D341Med (cell line): ENCODE data around the gene ZNF660.

ENCODE experiments used
- DNase-seq: peaks from one replicate; pipeline ENCODE4 v3.0.0; 2012; ENCODE audit warnings: low spot score

ZNF660 gene

GRCh38 chr3:44632193-44632592 is 47.4 kb downstream of the ZNF660 start:
- DNase-seq, result no peak

DNA sequence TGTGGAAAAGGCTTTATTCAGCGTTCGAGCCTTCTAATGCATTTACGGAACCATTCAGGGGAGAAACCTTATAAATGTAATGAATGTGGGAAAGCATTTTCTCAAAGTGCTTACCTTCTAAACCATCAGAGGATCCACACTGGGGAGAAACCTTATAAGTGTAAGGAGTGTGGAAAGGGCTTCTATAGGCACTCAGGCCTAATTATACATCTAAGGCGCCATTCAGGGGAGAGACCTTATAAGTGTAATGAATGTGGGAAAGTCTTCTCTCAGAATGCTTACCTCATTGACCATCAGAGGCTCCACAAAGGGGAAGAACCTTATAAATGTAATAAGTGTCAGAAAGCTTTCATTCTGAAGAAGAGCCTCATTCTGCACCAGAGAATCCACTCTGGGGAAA is 57.6 kb downstream of the ZNF660 start:
- DNase-seq, result no peak

DNA sequence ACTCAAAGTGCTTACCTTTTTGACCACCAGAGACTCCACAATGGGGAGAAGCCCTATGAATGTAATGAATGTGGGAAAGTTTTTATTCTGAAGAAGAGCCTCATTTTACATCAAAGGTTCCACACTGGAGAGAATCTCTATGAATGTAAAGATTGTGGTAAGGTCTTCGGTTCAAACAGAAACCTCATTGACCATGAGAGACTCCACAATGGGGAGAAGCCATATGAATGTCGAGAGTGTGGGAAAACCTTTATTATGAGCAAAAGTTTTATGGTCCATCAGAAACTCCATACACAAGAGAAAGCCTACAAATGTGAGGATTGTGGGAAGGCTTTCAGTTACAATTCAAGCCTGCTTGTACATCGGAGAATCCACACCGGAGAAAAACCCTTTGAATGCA is 58.3 kb downstream of the ZNF660 start:
- DNase-seq, result no peak

GRCh38 chr3:44647771-44648170 is 63.0 kb downstream of the ZNF660 start:
- no peak for DNase-seq

- peak; percentile 91 for DNase-seq
These were observed 63.9 kb downstream of the ZNF660 start, which contains the start of gene ZNF35 for GRCh38 chr3:44648564-44649229. Gene ZNF35 (plus strand): TSS chr3:44648732. CDS start chr3:44651068, 2,336 bp downstream.
